Activated CD4-positive, alpha-beta T cell treated with anti-CD3 and anti-CD28 coated beads, Interleukin-2, amount 10 ng/mL, durations not matched to agents 24 days and 14 days (primary cell): Measurements from ENCODE around the gene DMTF1. TPM values are rescaled to one million over a fixed set of nuclear protein-coding genes. Genes with fewer than 3 reads are reported as not detected.

Experiments used
- DNase-seq: peaks from one replicate; pipeline ENCODE4 v3.0.0; 2022
- H3K27ac Mint-ChIP-seq: one replicate; pipeline ENCODE4 v1.8.0; 2022; ENCODE audit warnings: mild to moderate bottlenecking, mixed read lengths
- H3K27me3 Mint-ChIP-seq: one replicate; pipeline ENCODE4 v1.8.0; 2022; ENCODE audit warnings: mixed read lengths
- H3K36me3 Mint-ChIP-seq: one replicate; pipeline ENCODE4 v1.8.0; 2022; ENCODE audit warnings: low read depth, mild to moderate bottlenecking, mixed read lengths
- H3K4me1 Mint-ChIP-seq: one replicate; pipeline ENCODE4 v1.8.0; 2021; ENCODE audit warnings: mixed read lengths
- H3K4me3 Mint-ChIP-seq: one replicate; pipeline ENCODE4 v1.8.0; 2022; ENCODE audit warnings: mild to moderate bottlenecking, moderate library complexity, mixed read lengths
- H3K9me3 Mint-ChIP-seq: one replicate; pipeline ENCODE4 v1.8.0; 2021; ENCODE audit warnings: mixed read lengths
- intact Hi-C: fragments of 100-400 bp; cut with micrococcal nuclease; formaldehyde crosslinking; loops from one replicate; pipeline ENCODE4 v1.15.1; 2023
- total RNA-seq: library from RNA; stranded (reverse); gene quantifications from 2 replicates; pipeline ENCODE4 v1.2.3, GENCODE V29; 2022

The DMTF1 gene
- total RNA-seq, 1 donor from 2014 or later, result 102 TPM

DNA sequence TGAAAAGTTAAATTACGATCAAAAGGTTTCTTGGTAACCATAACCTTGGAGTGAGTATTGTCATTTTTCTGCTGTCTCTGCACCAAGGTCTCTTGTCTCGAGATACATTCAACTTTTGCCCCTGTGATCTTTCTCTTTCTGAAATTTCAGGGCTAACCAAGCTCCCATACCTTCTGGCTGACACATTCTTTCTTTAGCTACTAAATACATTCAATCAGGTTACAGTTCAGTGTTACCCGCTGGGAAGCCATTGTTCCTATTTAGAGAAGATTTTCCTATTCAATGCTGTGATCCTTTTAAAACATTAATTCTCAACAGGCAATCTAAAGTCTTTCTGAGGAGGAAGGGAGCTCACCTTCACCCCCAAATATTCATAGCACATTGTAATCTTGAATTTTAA lies 22.9 kb upstream of the DMTF1 start:
- no peaks in the 10 kb centered on the region for H3K36me3 Mint-ChIP-seq
- DNase-seq, result no peak
- no peak overlapping the region for H3K27ac Mint-ChIP-seq
- H3K9me3 Mint-ChIP-seq, result peaks cover 3% of the 10 kb centered on the region
- peaks cover 18% of the 10 kb centered on the region for H3K27me3 Mint-ChIP-seq
- H3K4me1 Mint-ChIP-seq, result no peaks in the 10 kb centered on the region
- intact Hi-C loops, result no loop called here
- H3K4me3 Mint-ChIP-seq, result no peak overlapping the region

- Mint-ChIP-seq H3K4me3 (no peak overlapping the region), H3K27ac (no peak overlapping the region), H3K9me3 (peaks cover 3% of the 10 kb centered on the region), H3K4me1 (no peaks in the 10 kb centered on the region), H3K36me3 (no peaks in the 10 kb centered on the region), H3K27me3 (peaks cover 19% of the 10 kb centered on the region)
- no peak for DNase-seq
- intact Hi-C loops, result no loop called here
These were observed 22.4 kb upstream of the DMTF1 start for GRCh38 chr7:87129848-87130247.

GRCh38 chr7:87131771-87132170 lies 20.5 kb upstream of the DMTF1 start:
- Mint-ChIP-seq H3K9me3 (no peaks in the 10 kb centered on the region), H3K27ac (no peak overlapping the region), H3K4me1 (no peaks in the 10 kb centered on the region), H3K36me3 (no peaks in the 10 kb centered on the region), H3K27me3 (peaks cover 15% of the 10 kb centered on the region), H3K4me3 (no peak overlapping the region)
- DNase-seq, result no peak
- intact Hi-C loops, result no loop called here

- H3K9me3 Mint-ChIP-seq, result no peaks in the 10 kb centered on the region
- peaks cover 31% of the 10 kb centered on the region for H3K27me3 Mint-ChIP-seq
- no peak overlapping the region for H3K27ac Mint-ChIP-seq
- intact Hi-C loops, result no loop called here
- no peak overlapping the region for H3K4me3 Mint-ChIP-seq
- no peak for DNase-seq
- H3K4me1 Mint-ChIP-seq, result no peaks in the 10 kb centered on the region
- no peaks in the 10 kb centered on the region for H3K36me3 Mint-ChIP-seq
These were observed 15.0 kb upstream of the DMTF1 start for GRCh38 chr7:87137271-87137670.

DNA sequence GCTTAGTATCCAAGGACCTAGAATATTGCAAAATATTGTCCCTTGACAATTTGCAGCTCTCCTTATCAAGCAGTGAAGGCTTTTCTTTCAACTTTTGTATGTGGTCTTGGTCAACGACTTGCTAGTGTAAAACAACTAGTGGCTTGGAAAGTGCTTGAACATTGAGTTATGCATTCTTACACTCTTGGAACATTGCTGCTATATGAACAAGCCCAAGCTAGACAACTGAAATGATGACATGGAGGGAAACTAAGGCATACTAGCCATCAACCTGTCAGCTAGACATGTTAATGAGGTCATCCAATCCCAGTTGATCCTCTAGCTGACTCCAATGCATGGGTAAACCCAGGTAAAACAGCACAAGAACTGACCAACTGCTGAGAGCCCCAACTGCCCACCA lies 12.7 kb upstream of the DMTF1 start:
- peaks cover 20% of the 10 kb centered on the region for H3K27me3 Mint-ChIP-seq
- intact Hi-C loops, result no loop called here

DNA sequence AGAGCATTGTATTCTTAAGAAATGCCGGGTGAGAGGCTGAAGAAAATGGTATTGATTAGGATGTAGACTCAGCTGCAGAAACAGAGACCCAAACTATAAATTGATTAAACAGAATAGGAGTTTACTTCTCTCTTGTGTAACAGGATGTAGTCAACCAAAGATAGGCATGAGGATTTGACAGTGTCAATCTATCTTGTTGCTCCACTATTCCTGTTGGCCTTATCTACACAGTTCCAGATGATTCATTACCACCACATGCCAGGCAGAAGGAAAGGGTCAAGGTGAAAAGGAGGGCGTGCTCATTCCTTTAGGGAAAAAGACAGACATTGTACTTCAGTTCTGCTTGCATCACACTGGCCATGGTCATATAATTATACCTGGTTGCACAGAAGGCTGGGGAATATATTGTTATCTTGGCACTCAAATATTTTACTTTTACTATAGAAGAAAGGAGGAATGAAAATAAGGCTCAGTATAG lies 11.9 kb upstream of the DMTF1 start:
- Mint-ChIP-seq H3K27ac (no peak overlapping the region), H3K9me3 (no peaks in the 10 kb centered on the region), H3K36me3 (no peaks in the 10 kb centered on the region), H3K4me3 (no peak overlapping the region), H3K4me1 (peaks cover 5% of the 10 kb centered on the region), H3K27me3 (peaks cover 20% of the 10 kb centered on the region)
- DNase-seq, result no peak
- intact Hi-C loops, result no loop called here

More for the DNA sequence above, 12.7 kb upstream of the DMTF1 start:
- Mint-ChIP-seq H3K4me1 (peaks cover 4% of the 10 kb centered on the region), H3K9me3 (no peaks in the 10 kb centered on the region), H3K4me3 (no peak overlapping the region), H3K36me3 (no peaks in the 10 kb centered on the region), H3K27ac (no peak overlapping the region)
- DNase-seq, result no peak

DNA sequence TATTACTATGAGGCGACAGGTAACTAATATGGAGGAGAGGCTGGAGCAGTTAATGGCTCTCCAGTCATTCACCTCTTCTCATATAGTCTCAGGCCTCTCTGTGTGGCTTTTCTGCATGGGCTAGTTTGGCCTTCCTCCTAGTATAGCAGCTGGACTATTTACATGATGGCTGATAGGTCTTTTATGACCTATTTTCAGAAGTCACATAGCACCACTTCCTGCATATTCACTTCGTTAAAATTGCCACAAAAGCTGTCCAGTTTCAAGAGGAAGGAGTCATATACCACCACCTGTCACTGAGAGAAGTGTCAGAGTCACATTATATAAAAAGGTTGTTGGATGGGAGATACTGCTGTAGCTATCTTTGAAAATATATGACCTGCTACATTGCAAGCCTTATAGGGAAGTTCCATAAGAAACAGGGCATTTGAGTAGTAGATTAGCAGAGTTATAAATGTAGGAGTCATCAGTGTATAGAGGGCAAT lies 8.0 kb upstream of the DMTF1 start:
- Mint-ChIP-seq H3K36me3 (no peaks in the 10 kb centered on the region), H3K4me3 (no peak overlapping the region), H3K27ac (no peak overlapping the region), H3K27me3 (peaks cover 8% of the 10 kb centered on the region), H3K9me3 (no peaks in the 10 kb centered on the region), H3K4me1 (peaks cover 5% of the 10 kb centered on the region)
- DNase-seq, result no peak
- intact Hi-C loops, result no loop called here

DNA sequence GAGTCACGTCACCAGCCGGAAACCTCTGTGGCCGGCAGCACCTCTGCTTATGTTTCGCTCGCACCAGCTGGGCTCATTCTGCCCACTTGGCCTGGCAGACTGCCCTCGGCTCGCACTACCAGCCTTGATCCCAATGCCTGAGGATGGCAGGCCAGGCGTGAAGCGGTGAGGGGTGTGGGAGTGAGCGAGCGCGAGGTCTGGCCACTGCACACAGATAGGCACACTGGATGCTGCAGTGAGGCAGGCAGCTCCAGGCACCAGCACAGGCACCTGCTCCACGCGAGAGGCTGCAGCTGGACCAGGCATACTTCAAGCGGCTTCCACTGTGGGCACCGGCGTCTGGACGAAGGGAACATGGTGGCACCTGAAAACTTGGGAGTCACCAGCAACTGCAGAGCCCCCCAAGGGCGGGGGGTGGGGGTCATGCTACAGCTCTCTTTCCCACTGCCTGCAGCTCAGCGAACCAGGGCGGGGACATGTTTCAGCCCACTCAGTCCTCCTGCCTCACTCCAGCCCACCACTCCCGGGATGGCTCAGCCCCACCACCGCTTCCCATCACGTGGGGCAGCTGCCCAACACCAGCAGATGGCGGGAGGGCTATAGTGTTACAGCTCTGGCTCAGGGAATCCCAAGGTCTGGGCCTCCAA lies 5.4 kb upstream of the DMTF1 start:
- no peak for DNase-seq
- peaks cover 10% of the 10 kb centered on the region for H3K4me1 Mint-ChIP-seq
- no peak overlapping the region for H3K27ac Mint-ChIP-seq
- no peaks in the 10 kb centered on the region for H3K36me3 Mint-ChIP-seq
- intact Hi-C loops, result no loop called here
- H3K27me3 Mint-ChIP-seq, result no peaks in the 10 kb centered on the region
- H3K4me3 Mint-ChIP-seq, result no peak overlapping the region
- no peaks in the 10 kb centered on the region for H3K9me3 Mint-ChIP-seq

GRCh38 chr7:87147500-87147899 lies 4.8 kb upstream of the DMTF1 start:
- DNase-seq, result no peak
- Mint-ChIP-seq H3K4me3 (no peak overlapping the region), H3K27me3 (no peaks in the 10 kb centered on the region), H3K36me3 (no peaks in the 10 kb centered on the region), H3K4me1 (peaks cover 10% of the 10 kb centered on the region), H3K27ac (no peak overlapping the region), H3K9me3 (no peaks in the 10 kb centered on the region)
- intact Hi-C loops, result no loop called here

DNA sequence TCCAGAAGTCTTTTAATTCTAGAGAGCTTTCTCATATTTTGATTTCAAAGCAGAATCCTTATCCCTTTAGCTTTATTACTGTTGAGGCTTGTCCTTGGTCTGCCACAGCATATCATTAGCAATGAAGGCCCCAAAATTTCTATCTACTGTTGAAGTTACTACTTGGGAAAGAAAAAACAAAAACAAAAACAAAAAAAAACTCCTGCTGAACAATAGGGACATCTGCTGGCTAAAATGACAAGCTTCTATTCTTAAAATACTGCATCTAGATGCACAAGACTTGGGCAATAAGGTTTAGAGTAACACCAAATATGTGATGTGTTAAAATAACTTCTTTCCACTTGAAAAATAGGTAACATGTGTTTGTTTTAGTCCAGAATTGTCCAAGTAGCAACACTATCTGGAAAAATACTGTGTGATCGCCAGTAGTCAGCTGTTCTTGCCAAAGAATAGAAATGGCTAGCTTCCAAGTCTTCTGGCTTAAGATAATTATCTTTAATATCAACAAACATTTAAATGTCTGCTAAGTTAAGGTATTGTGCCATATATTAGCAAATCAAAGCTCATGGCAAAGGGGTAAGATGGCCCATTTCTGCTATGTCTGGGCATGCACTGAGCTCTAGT lies 3.8 kb upstream of the DMTF1 start:
- Mint-ChIP-seq H3K36me3 (peaks cover 2% of the 10 kb centered on the region), H3K4me3 (no peak overlapping the region), H3K9me3 (no peaks in the 10 kb centered on the region), H3K27ac (no peak overlapping the region), H3K27me3 (no peaks in the 10 kb centered on the region), H3K4me1 (peaks cover 10% of the 10 kb centered on the region)
- DNase-seq, result no peak
- intact Hi-C loops, result loop anchor here (1.0 kb wide), 2 partner anchors 209 to 222 kb away; no protein-coding TSS in a partner anchor

DNA sequence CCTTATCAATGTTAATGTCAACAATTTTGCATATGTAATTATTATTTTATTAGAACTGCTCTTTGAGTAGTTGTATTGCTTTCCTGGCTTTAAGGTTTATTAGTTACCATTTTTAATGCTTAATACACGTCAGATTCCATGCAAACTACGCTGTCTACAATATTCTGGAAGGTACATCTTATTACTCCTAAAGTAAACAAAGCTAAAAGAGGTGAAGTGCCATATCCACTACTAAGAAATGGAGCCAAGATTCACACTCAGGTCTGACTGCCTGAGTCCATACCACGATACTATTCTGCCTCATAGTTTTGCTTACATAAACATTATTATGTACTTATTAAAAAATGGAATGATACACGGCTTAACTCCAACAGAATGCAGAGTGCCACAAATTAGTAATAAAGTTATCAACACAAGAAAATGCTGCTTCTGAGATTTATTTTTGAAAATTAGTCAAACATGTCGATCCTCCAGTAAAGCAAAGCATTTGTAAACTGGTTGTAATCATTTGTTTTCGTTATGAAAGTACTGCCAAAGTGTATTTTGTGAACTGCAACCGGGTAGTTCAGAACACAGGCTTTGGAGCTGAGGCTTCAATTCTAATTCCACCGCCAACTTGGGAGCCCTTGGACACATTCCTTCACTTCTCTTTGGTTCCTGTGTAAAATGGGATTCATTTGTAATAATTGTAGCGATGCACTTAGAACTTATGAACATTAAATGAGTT lies 1.1 kb upstream of the DMTF1 start:
- intact Hi-C loops, result loop anchor here (5.0 kb wide), 3 partner anchors 36 to 726 kb away; partner anchors contain the start of genes DBF4, RUNDC3B and SLC25A40
- H3K4me1 Mint-ChIP-seq, result peaks cover 18% of the 10 kb centered on the region
- H3K27ac Mint-ChIP-seq, result peak overlapping the region; percentile 95
- DNase-seq, result no peak
- H3K27me3 Mint-ChIP-seq, result no peaks in the 10 kb centered on the region
- peak overlapping the region; percentile 88 for H3K4me3 Mint-ChIP-seq
- H3K9me3 Mint-ChIP-seq, result no peaks in the 10 kb centered on the region
- H3K36me3 Mint-ChIP-seq, result peaks cover 14% of the 10 kb centered on the region

- intact Hi-C loops, result loop anchor here (1.0 to 5.0 kb wide), 6 partner anchors 36 to 726 kb away; partner anchors contain the start of genes CROT, DBF4, ELAPOR2 and RUNDC3B
- Mint-ChIP-seq H3K27me3 (no peaks in the 10 kb centered on the region), H3K9me3 (no peaks in the 10 kb centered on the region), H3K4me3 (peak overlapping the region; percentile 88), H3K27ac (peak overlapping the region; percentile 95), H3K4me1 (peaks cover 21% of the 10 kb centered on the region), H3K36me3 (peaks cover 14% of the 10 kb centered on the region)
- no peak for DNase-seq
These were observed 533 bp upstream of the DMTF1 start for GRCh38 chr7:87151729-87152111.

GRCh38 chr7:87152897-87153641 lies 816 bp downstream of the DMTF1 start:
- Mint-ChIP-seq H3K4me3 (peak overlapping the region; percentile 88), H3K27ac (peak overlapping the region; percentile 95), H3K4me1 (peaks cover 32% of the 10 kb centered on the region), H3K9me3 (no peaks in the 10 kb centered on the region), H3K27me3 (no peaks in the 10 kb centered on the region), H3K36me3 (peaks cover 14% of the 10 kb centered on the region)
- intact Hi-C loops, result loop anchor here (1.0 to 5.0 kb wide), 8 partner anchors 34 to 724 kb away; partner anchors contain the start of genes CROT, DBF4, ELAPOR2 and RUNDC3B
- peak; percentile 80 for DNase-seq
